Measurements from ENCODE around the gene HNRNPM.
A peak's percentile ranks its signal among the peaks of the same experiment; 100 is the strongest.

HNRNPM gene

GRCh38 chr19:8489561-8490394, 45.0 kb downstream of the HNRNPM start:
- no peak for DNase-seq

- DNase-seq: no peak
These were observed 45.6 kb downstream of the HNRNPM start for GRCh38 chr19:8490395-8490760.

GRCh38 chr19:8490873-8491272, 46.1 kb downstream of the HNRNPM start:
- DNase-seq: no peak

DNA sequence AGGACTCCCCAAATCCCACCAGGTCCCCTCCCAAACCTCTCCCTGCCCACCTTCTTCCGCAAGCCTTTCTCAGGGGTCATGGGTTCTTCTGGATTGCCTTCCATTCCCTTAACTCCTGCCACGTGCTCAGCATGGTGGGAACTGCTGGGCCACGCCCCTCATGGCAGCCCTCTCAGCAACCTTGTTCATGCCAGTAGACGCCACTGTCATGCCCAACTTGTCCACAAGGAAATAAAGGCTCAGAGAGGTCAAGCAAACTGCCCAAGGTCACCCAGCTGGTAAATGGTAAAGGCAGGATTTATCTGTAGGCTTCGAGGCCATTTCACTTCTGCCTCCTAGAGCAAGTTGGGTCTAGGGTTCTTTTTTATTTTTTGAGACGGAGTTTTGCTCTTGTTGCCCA, 46.8 kb downstream of the HNRNPM start:
- DNase-seq: no peak

GRCh38 chr19:8494158-8494557, 49.4 kb downstream of the HNRNPM start:
- DNase-seq: no peak

GRCh38 chr19:8498295-8498694, 53.5 kb downstream of the HNRNPM start:
- no peak for DNase-seq

GRCh38 chr19:8499048-8499833, 54.5 kb downstream of the HNRNPM start:
- no peak for DNase-seq

DNA sequence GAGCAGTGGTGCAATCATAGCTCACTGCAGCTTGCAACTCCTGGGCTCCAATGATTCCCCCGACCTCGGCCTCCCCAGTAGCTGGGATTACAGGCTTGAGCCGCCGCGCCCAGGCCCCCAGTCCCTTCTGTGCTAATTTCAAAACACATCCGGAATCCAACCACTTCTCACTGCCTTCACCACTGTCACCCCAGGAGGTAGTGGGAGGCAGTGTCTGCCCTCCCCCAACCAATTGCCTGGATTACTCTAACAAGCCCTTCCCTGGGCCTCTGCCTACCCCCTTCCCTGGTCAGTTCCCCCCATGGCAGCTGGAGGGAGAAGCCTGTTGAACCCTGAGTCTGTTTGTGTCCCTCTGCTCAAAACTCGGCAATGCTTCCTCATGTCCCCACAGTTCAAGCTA, 55.4 kb downstream of the HNRNPM start:
- DNase-seq: no peak

GRCh38 chr19:8501516-8501915, 56.7 kb downstream of the HNRNPM start:
- no peak for DNase-seq

- no peak for DNase-seq
These were observed 57.2 kb downstream of the HNRNPM start for GRCh38 chr19:8501981-8502380.

- DNase-seq: no peak
These were observed 58.7 kb downstream of the HNRNPM start for GRCh38 chr19:8503510-8503909.

DNA sequence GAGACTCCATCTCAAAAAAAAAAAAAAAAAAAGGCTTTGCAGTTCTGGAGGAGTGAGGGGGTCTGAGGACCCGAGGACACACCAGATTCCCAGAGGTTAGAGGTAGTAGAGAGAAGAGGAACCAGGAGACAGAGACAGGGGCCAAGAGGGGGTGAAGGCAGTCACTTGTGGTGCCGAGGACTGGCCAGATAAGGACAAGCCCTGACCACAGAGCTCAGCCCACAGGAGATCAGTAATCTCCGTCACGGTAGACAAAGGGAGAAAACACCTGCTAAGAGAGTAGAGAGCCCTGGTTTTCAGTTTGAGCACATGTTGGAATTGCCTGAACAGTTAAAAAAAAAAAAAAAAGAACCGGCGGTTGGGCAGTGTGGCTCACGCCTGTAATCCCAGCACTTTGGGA, 59.4 kb downstream of the HNRNPM start:
- no peak for DNase-seq

DNA sequence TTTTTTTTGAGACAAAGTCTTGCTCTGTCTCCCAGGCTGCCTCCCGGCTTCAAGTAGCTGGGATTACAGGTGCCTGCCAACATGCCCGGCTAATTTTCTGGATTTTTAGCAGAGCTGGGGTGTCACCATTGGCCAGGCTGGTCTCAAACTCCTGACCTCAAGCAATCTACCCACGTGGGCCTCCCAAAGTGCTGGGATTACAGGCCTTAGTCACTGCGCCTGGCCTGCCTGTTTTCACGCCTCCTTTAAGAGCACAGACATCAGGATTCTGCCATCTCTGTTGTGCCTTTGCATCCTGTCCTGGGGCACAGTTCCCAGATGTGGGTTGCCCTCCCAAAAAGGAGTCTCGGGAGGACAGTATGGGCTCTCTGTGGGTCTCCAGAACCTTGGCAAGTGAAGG, 60.1 kb downstream of the HNRNPM start:
- no peak for DNase-seq

DNA sequence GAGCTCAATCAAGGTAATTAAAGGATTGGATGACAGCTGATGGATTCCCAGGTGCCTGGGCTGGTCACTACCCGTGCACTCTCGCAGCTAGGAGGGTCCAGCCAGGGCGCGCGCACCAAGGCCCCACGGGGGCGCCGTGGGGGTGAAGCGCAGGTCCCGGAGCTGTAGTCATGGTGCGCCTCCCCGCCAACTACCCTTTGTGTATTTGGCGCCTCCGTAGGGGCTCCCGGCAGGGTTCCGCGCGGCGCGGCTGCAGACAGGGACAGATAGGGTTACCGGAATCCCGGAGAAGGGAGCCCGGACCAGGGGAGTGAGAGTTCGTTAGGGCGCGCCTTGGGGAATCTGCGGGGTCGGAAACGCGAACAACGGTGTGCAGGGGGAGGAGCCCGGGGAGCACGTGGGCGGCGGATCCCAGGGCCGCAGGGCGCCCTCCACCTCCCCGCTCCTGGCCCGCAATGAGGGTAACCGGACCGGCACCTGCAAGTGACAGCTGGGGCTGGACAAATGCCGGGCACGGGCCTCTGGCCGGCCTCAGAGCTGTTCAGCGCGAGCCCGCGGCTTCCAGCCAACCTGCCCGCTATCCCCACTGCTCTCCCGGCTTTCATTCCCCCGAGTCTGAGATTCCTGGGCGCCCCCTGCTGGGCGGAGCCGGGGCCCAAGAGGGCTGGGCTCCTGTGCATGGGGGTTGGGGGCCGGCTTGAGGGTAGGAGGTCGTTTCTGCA, 61.1 kb downstream of the HNRNPM start:
- DNase-seq: peak; percentile 77

DNA sequence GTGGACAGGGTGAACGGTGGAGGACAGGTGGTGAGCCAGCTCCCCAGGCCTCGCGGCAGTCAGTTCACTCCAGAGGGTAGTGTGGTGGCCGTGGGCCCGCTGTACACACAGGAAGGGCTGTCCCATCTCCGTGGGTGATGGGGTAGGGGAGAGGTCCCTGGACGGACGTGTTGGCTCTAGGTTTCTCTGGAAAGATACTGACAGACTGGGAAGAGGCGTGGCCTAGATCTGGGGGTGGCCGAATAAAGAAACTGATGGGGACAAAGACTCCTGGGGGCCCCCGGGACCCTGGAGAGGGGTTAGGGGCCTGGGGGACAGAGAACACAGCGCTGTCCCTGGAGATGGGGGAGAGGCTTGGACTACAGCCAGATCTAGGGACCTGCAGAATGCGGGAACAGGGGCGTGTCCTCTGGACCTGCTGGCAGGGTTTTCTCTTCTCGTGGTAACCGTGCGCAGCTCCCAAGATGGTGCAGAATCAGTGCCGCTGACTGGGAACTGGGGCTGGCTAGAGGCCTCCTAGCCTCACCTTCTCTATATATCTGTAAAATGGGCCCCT, 61.7 kb downstream of the HNRNPM start:
- DNase-seq: no peak

DNA sequence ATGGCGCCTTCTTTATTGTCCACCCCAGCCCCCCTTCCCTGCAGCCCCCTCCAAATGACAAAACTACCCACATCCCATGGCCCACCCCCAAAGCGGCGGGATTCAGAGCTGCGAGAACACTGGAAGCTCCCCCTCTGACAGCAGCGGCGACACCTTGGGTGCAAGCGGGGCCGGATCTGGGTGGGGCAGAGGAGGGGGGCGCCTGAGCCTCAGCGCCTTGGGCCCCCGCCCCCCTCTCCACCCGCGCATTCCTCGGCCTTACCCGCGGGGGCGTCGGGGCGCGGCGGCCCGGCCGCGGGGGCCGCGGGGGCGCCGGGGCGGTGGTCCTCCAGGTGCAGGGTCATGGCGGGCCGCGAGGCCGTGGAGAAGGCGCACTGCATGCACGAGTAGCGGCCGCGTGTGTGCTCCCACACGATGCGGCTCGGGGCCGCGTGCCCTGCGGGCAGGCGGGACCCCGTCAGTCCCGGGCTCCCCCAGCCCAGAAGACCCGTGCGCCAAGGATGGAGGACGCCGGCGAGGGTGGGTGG, 65.9 kb downstream of the HNRNPM start:
- no peak for DNase-seq

GRCh38 chr19:8511573-8512101, 66.9 kb downstream of the HNRNPM start:
- no peak for DNase-seq

GRCh38 chr19:8512115-8512967, 67.6 kb downstream of the HNRNPM start:
- DNase-seq: no peak

DNA sequence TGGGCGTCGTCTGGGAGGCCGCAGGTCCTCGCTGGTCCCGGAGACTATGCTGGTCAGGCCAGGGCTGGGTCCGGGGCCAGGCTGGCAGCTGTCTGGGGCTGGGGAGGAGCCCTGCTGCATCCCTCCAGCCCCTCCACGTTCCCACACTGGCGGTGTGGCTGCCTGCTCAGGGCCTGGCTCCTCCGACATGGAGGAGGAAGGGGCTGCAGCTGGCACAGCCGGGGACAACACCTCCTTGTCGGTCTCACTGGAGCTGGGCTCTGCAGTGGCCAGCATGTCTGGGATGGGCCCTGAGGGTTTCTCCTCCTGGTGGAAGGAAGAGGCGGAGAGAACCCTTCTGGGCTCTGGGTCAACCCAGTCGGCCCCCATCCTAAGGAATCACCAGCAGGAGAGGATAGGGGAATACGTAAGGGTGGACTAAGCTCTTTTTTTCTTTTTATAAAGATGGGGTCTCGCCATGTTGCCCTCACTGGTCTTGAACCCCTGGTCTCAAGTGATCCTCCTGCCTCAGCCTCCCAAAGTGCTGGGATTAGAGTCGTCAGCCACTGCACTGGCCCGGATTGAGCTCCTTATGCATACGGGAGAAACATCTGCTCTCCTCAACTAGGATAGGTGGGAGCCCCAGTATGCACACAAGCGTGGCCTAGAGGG, 68.4 kb downstream of the HNRNPM start:
- DNase-seq: no peak

DNA sequence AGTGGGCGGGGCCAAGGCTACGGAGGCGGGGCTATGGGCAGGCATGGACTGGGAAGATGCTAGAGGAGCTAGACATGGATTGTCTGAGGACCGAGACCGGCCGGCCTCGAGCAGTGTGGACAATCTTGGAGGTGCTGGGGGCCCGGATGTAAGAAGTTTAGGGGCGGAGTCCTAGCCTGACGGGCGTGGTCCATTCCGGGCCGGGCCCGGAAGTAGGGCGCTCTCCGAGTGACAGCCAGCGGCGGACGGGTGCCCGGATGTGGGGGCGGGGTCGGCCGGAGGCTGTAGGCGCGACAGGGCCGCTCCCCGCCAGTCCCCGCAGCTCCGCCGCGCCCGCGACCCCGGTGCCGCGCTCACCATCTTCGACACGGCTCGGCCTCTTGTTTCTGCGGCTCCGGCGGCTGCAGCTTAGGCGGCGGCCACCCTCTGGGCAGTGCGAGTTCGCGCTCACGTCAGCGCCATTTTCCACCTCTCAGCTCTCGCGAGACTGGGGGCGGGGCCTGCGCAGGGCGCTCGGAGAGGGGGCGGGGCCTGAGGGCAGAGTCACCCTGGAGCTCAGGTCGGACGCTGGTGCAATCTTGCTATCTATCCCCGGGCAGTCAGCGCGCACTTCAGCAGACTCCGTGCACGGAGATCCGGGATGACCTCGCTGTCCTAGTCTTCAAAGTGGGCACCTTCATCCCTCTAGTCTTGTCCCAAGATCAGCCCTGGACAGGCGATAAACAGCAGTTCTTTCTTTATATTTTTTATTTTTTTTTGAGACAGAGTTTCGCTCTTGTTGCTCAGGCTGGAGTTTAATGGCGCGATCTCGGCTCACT, 69.1 kb downstream of the HNRNPM start, which contains the start of gene ZNF414:
ZNF414 (minus strand) TSS at position 481 of the 818 bp plus-strand sequence; CDS start at position 360, 121 bp downstream.
- DNase-seq: peak; percentile 97

Data from right hindlimb (tissue), 1 donor.